OCI-LY3 (cell line): ENCODE measurements around the gene IFT88.

Source experiments
- H2AFZ ChIP-seq: fragments of 200-600, 300-600 bp; shearing (Covaris generic); 2 replicates; pipeline ENCODE4 v1.6.0; 2014; ENCODE audit warnings: antibody characterized with exemption, low read depth, low read length
- H3K27ac ChIP-seq: fragments of 200-600, 300-600 bp; sonication (generic); 2 replicates; pipeline ENCODE4 v1.5.1; 2014; ENCODE audit warnings: mild to moderate bottlenecking, low read length, moderate library complexity, mixed read lengths
- H3K27me3 ChIP-seq: fragments of 200-600, 300-600 bp; sonication (generic); 2 replicates; pipeline ENCODE4 v1.6.1; 2014; ENCODE audit warnings: low read depth, low read length, mixed read lengths
- H3K36me3 ChIP-seq: fragments of 200-600, 300-600 bp; sonication (generic); replicated peaks from 2 replicates; pipeline ENCODE3; 2014; ENCODE audit warnings: low read depth, low read length, mixed read lengths
- H3K4me1 ChIP-seq: fragments of 300-600, 200-600 bp; sonication (generic); 2 replicates; pipeline ENCODE4 v1.6.1; 2014; ENCODE audit warnings: low read length, mixed read lengths
- H3K4me2 ChIP-seq: fragments of 200-600, 300-600 bp; sonication (generic); 2 replicates; pipeline ENCODE4 v1.6.1; 2014; ENCODE audit warnings: low read length, mixed read lengths
- H3K4me3 ChIP-seq: fragments of 300-600, 200-600 bp; sonication (generic); 2 replicates; pipeline ENCODE4 v1.5.1; 2014; ENCODE audit warnings: antibody characterized with exemption, mild to moderate bottlenecking, low read length, moderate library complexity
- H3K79me2 ChIP-seq: fragments of 300-600, 200-600 bp; shearing (Covaris generic); 2 replicates; pipeline ENCODE4 v1.6.1; 2014; ENCODE audit warnings: mild to moderate bottlenecking, low read length, mixed read lengths
- H3K9ac ChIP-seq: fragments of 300-600, 200-600 bp; shearing (Covaris generic); 2 replicates; pipeline ENCODE4 v1.6.0; 2014; ENCODE audit warnings: mild to moderate bottlenecking, low read length, moderate library complexity
- H3K9me3 ChIP-seq: fragments of 200-600, 300-600 bp; shearing (Covaris generic); 2 replicates; pipeline ENCODE4 v1.6.1; 2014; ENCODE audit warnings: low read length, mixed read lengths; ENCODE audit not compliant: insufficient read depth
- H4K20me1 ChIP-seq: fragments of 200-600, 300-600 bp; sonication (generic); 2 replicates; pipeline ENCODE4 v1.6.1; 2016; ENCODE audit warnings: low read length, mixed read lengths; ENCODE audit not compliant: insufficient read depth
- EZH2phosphoT487 ChIP-seq: fragments of 200-600 bp; shearing (Covaris generic); IDR thresholded peaks from 2 replicates; pipeline ENCODE4 v1.6.1; 2018; ENCODE audit warnings: antibody characterized with exemption, mixed run types, low read depth
- TF ChIP-seq, protein P1 (sequence below): fragments of 200-600, 300-600 bp; sonication (generic); IDR thresholded peaks from 2 replicates; pipeline ENCODE4 v1.5.1; 2014; ENCODE audit warnings: antibody characterized with exemption, low read length, low read depth

The IFT88 gene

DNA sequence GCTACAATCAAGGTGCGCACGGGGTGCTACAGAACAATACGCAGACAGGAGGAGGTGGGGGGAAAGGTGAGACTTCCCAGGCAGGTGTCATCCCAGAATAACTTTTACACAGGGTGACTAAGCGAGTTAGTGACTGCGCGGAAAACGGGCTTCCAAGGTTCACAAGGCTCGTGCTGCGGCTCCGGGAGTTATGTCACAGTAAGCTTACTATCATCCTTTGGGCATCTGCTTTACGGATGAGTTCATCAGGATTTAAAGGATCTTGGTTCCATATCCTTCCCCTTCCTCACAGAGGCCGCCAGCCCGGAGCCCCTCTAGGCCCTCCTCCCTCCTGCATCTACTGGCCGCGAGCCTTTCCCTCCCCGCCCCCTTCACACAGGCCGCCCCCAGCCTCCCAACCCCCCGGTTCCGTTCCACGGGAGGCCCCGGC lies 474 bp upstream of the IFT88 start:
- peak overlapping the region; percentile 86 for H3K4me3 ChIP-seq
- peak overlapping the region; percentile 79 for H2AFZ ChIP-seq
- peaks cover 15% of the 10 kb centered on the region for H3K4me1 ChIP-seq
- H4K20me1 ChIP-seq = no peaks in the 10 kb centered on the region
- TF ChIP-seq EZH2phosphoT487 = no peak
- TF ChIP-seq, protein P1, sequence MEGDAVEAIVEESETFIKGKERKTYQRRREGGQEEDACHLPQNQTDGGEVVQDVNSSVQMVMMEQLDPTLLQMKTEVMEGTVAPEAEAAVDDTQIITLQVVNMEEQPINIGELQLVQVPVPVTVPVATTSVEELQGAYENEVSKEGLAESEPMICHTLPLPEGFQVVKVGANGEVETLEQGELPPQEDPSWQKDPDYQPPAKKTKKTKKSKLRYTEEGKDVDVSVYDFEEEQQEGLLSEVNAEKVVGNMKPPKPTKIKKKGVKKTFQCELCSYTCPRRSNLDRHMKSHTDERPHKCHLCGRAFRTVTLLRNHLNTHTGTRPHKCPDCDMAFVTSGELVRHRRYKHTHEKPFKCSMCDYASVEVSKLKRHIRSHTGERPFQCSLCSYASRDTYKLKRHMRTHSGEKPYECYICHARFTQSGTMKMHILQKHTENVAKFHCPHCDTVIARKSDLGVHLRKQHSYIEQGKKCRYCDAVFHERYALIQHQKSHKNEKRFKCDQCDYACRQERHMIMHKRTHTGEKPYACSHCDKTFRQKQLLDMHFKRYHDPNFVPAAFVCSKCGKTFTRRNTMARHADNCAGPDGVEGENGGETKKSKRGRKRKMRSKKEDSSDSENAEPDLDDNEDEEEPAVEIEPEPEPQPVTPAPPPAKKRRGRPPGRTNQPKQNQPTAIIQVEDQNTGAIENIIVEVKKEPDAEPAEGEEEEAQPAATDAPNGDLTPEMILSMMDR = no peak
- H3K79me2 ChIP-seq = 0 out of 2 replicates have a peak, but pooled peaks cover 4% of the 10 kb centered on the region
- peaks cover 13% of the 10 kb centered on the region; the same call in 1 of the 2 replicates for H3K9me3 ChIP-seq
- H3K27me3 ChIP-seq = no peaks in the 10 kb centered on the region
- H3K9ac ChIP-seq = peak overlapping the region; percentile 80
- H3K36me3 ChIP-seq = peaks cover 4% of the 10 kb centered on the region
- H3K27ac ChIP-seq = peak overlapping the region; percentile 49
- H3K4me2 ChIP-seq = peak overlapping the region; percentile 78

DNA sequence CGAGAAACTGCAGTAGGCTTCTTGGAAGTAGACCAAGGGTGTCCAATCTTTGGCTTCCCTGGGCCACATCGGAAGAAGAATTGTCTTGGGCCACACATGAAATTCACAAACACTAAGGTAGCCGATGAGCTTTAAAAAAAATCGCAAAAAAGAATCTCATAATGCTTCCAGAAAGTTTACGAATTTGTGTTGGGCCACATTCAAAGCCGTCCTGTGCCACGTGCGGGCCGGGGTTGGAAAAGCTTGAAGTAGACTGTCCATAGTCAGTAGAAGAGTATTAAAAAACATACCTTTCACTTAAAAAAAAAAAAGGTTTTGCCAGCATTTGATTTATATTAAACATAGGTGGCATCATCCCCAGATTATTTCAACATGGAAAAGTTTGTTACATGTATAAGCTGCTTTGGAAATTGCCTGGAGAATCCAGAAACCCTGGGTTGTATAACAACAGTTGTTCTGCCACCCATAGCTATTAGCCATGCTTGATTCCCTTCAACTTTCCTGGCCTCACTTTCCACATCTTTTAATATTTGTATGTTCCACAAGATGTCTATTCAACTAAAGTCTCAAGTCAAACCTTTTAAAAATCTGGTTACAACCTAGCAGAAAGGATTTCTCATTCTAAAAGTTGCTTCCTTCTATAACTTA lies 1.0 kb downstream of the IFT88 start:
- H3K4me2 ChIP-seq = peak overlapping the region; percentile 92
- H3K36me3 ChIP-seq = peaks cover 4% of the 10 kb centered on the region
- peak overlapping the region; percentile 80 for H3K9ac ChIP-seq
- no peaks in the 10 kb centered on the region for H3K27me3 ChIP-seq
- H3K9me3 ChIP-seq = peaks cover 13% of the 10 kb centered on the region; the same call in 1 of the 2 replicates
- H3K79me2 ChIP-seq = 0 out of 2 replicates have a peak, but pooled peaks cover 4% of the 10 kb centered on the region
- H3K4me3 ChIP-seq = peak overlapping the region; percentile 86
- peaks cover 19% of the 10 kb centered on the region for H3K4me1 ChIP-seq
- TF ChIP-seq, protein P1 = no peak
- no peak overlapping the region for H3K27ac ChIP-seq
- no peak overlapping the region for H2AFZ ChIP-seq
- H4K20me1 ChIP-seq = no peaks in the 10 kb centered on the region

DNA sequence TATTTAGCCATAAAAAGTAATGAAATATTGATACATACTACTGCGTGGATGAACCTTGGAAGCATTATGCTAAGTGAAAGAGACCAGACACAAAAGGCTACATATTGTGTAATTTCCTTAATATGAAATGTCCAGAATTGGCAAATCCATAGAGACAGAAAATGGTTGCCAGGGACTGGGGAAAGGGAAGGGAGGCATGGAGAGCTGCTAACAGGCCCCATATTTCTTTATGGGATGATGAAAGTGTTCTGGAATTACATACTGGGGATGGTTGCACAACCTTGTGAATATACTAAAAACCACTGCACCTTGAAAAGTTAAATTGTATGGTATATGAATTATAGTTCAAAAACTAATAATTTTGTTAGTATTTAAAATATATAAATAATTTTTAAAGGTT lies 3.6 kb downstream of the IFT88 start:
- TF ChIP-seq, protein P1 = no peak
- TF ChIP-seq EZH2phosphoT487 = no peak
- H3K79me2 ChIP-seq = 0 out of 2 replicates have a peak, but pooled peaks cover 4% of the 10 kb centered on the region
- no peaks in the 10 kb centered on the region for H3K27me3 ChIP-seq
- H3K27ac ChIP-seq = no peak overlapping the region
- H3K9ac ChIP-seq = no peak overlapping the region
- H2AFZ ChIP-seq = no peak overlapping the region
- no peaks in the 10 kb centered on the region for H4K20me1 ChIP-seq
- H3K4me2 ChIP-seq = no peak overlapping the region
- peaks cover 12% of the 10 kb centered on the region for H3K4me1 ChIP-seq
- peaks cover 3% of the 10 kb centered on the region; the same call in 1 of the 2 replicates for H3K9me3 ChIP-seq
- H3K4me3 ChIP-seq = no peak overlapping the region
- H3K36me3 ChIP-seq = no peaks in the 10 kb centered on the region

DNA sequence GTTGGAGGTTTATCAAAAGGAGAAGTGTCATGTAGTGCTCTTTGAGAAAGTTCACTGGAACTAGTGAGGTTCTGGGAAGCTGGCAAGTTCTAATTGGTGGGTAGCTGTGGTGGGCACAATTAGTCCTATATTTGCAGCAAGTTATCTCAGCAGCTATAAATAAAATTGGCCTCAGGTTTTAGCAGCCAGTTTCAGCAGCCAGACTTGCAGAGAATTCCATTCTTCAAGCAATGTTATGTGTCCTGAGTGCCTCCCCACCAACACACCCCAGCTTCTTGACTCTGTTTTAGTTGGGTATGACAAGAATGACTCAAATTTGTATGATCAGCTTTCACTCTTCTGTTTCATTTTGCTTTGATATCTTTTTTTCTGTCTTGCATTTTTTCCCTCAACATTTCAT lies 4.7 kb downstream of the IFT88 start:
- Histone ChIP-seq H3K9ac (no peak overlapping the region), H3K4me2 (no peak overlapping the region), H3K27ac (no peak overlapping the region), H3K4me1 (peaks cover 10% of the 10 kb centered on the region; the same call in 1 of the 2 replicates), H4K20me1 (no peaks in the 10 kb centered on the region), H3K79me2 (0 out of 2 replicates have a peak, but pooled peaks cover 4% of the 10 kb centered on the region), H3K36me3 (no peaks in the 10 kb centered on the region), H2AFZ (no peak overlapping the region), H3K9me3 (no peaks in the 10 kb centered on the region), H3K4me3 (no peak overlapping the region), H3K27me3 (no peaks in the 10 kb centered on the region)
- TF ChIP-seq EZH2phosphoT487 = no peak
- TF ChIP-seq, protein P1 = no peak
